Tibial nerve (tissue), 4 donors: ENCODE results near the gene INSYN2A. TPM values are rescaled to one million over a fixed set of nuclear protein-coding genes. Genes with fewer than 3 reads are reported as not detected.
A peak's percentile ranks its signal among the peaks of the same experiment; 100 is the strongest.

Experiments used
- DNase-seq, 2 donors: peaks; one replicate each; pipeline ENCODE4 v3.0.0-alpha.2; 2019; ENCODE audit warnings: low spot score in 2 of 2
- H3K27ac ChIP-seq, 4 donors: fragments of 200-600 bp; sonication (generic) in 3 of 4; one replicate each; pipeline ENCODE4 v1.5.1; 2017 to 2019; ENCODE audit warnings: mild to moderate bottlenecking in 1 of 4
- H3K27me3 ChIP-seq, 2 donors: fragments of 200-600 bp; sonication (generic) in 1 of 2; one replicate each; pipeline versions ENCODE4 v1.5.1 to v1.6.0; 2017 to 2019
- H3K36me3 ChIP-seq, 3 donors: fragments of 200-600 bp; sonication (generic); one replicate each; pipeline ENCODE4 v1.5.1; 2018 to 2019
- H3K4me1 ChIP-seq, 4 donors: fragments of 200-600 bp; sonication (generic) in 3 of 4; one replicate each; pipeline ENCODE4 v1.5.1; 2017 to 2019
- H3K4me3 ChIP-seq, 4 donors: fragments of 200-600 bp; sonication (generic) in 3 of 4; one replicate each; pipeline ENCODE4 v1.5.1; 2017 to 2019; ENCODE audit warnings: mild to moderate bottlenecking in 1 of 4, moderate library complexity in 1 of 4
- H3K9me3 ChIP-seq, 4 donors: fragments of 200-600 bp; sonication (generic) in 3 of 4; one replicate each; pipeline ENCODE4 v1.5.1; 2017 to 2019
- CTCF ChIP-seq, 5 experiments: fragments of 200-600 bp in 3 of 5; fragments of 450-650 bp in 2 of 5; sonication (generic) in 3 of 5; IDR thresholded peaks; one replicate each; pipeline ENCODE4 v1.5.1; 2016 to 2019; ENCODE audit warnings: antibody characterized with exemption in 5 of 5, mild to moderate bottlenecking in 3 of 5, moderate library complexity in 2 of 5
- EP300 ChIP-seq, 2 donors: sonication (generic); formaldehyde crosslinking; IDR thresholded peaks; one replicate each; pipeline ENCODE4 v1.6.1; 2017; ENCODE audit warnings: antibody characterized with exemption in 2 of 2, mild to moderate bottlenecking in 1 of 2
- POLR2A ChIP-seq, 2 donors: fragments of 450-650 bp; IDR thresholded peaks; one replicate each; pipeline ENCODE4 v1.6.1; 2017; ENCODE audit warnings: antibody characterized with exemption in 2 of 2, mild to moderate bottlenecking in 2 of 2, moderate library complexity in 2 of 2
- WGBS, 2 donors: methylation state at CpG; one replicate each; pipeline ENCODE4 v1.1.5; 2018; 5-methylcytosine and 5-hydroxymethylcytosine counted together
- total RNA-seq, 4 donors: library from RNA; depleted of rRNA; stranded (reverse); fragments of >200 nt; gene quantifications; one replicate each; pipeline ENCODE4 v1.1.0, GENCODE V29; 2016

Gene INSYN2A
- total RNA-seq = under 1 TPM in 3 of 4 donors, not detected in 1; 0.21 to 0.98 (median 0.30) TPM

GRCh38 chr10:127196282-127197153 lies at the start of gene INSYN2A:
TSS of gene INSYN2A (minus strand) at chr10:127196591. CDS start at chr10:127176395, 20,196 bp downstream.
- DNase-seq = peak in 1 of 2 donors; percentile 14
- H3K4me3 ChIP-seq = peak within 1 kb of the TSS; percentile 18 to 48 (median 32)
- no peak for TF ChIP-seq EP300 (IDR thresholded peaks at IDR 0.05)
- TF ChIP-seq POLR2A (IDR thresholded peaks at IDR 0.05) = no peak
- TF ChIP-seq CTCF (IDR thresholded peaks at IDR 0.05) = no peak
- peaks cover 0 to 20% (median 10%) of the 10 kb centered on the region in 4 donors for H3K4me1 ChIP-seq
- no peaks in the 10 kb centered on the region for H3K9me3 ChIP-seq
- no peaks in the 10 kb centered on the region for H3K36me3 ChIP-seq
- no peak within 1 kb of the TSS for H3K27ac ChIP-seq
- 3 to 14% methylated on average over 22 to 47 of the region's 81 CpGs for WGBS, 2 donors
- peaks cover 0 to 6% of the 10 kb centered on the region in 2 donors for H3K27me3 ChIP-seq

GRCh38 chr10:127245456-127245855 lies 49.1 kb upstream of the INSYN2A start:
- Histone ChIP-seq H3K27ac (no peak overlapping the region), H3K9me3 (no peaks in the 10 kb centered on the region), H3K4me3 (no peak overlapping the region), H3K4me1 (no peaks in the 10 kb centered on the region), H3K36me3 (peaks cover 0 to 32% (median 5%) of the 10 kb centered on the region in 3 donors), H3K27me3 (no peaks in the 10 kb centered on the region)
- no peak for DNase-seq
- no peak for TF ChIP-seq CTCF (IDR thresholded peaks at IDR 0.05)
- TF ChIP-seq POLR2A (IDR thresholded peaks at IDR 0.05) = no peak
- TF ChIP-seq EP300 (IDR thresholded peaks at IDR 0.05) = no peak
- WGBS, 2 donors = 80 to 86% methylated on average over 10 of the region's 10 CpGs

- WGBS, 2 donors = 39 to 51% methylated on average over 4 of the region's 4 CpGs
- Histone ChIP-seq H3K4me1 (no peaks in the 10 kb centered on the region), H3K27ac (no peak overlapping the region), H3K9me3 (no peaks in the 10 kb centered on the region), H3K27me3 (no peaks in the 10 kb centered on the region), H3K36me3 (peaks cover 0 to 15% (median 5%) of the 10 kb centered on the region in 3 donors), H3K4me3 (no peak overlapping the region)
- DNase-seq = no peak
- TF ChIP-seq EP300 (IDR thresholded peaks at IDR 0.05) = no peak
- TF ChIP-seq CTCF (IDR thresholded peaks at IDR 0.05) = peak in 2 of 5 experiments; percentile 13 to 15
- no peak for TF ChIP-seq POLR2A (IDR thresholded peaks at IDR 0.05)
These were observed 47.3 kb upstream of the INSYN2A start for GRCh38 chr10:127243490-127244272.

DNA sequence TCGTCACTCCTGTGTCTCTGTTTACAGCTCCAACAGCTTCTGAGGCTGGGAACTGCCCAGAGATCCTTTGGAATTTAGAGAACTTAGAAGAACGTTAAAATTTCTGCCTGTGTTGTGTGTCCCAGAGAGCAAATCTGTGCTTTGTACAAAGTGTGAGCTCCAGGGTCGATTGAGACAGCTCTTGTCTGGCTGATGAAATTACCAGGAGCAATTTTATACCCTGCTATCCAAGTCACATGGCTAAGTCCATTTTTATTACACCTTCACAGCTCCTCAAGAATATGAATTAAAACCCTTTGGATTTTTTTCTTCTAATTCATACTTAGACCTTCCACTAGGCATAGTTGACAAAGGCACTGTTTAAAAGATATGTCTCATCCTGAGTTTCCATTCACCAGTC lies 46.5 kb upstream of the INSYN2A start:
- WGBS, 2 donors = 52 to 56% methylated on average over 3 of the region's 3 CpGs
- H3K4me1 ChIP-seq = no peaks in the 10 kb centered on the region
- H3K4me3 ChIP-seq = no peak overlapping the region
- no peaks in the 10 kb centered on the region for H3K27me3 ChIP-seq
- H3K9me3 ChIP-seq = no peaks in the 10 kb centered on the region
- peaks cover 0 to 7% (median under 1%) of the 10 kb centered on the region in 3 donors for H3K36me3 ChIP-seq
- H3K27ac ChIP-seq = no peak overlapping the region
- no peak for DNase-seq
- TF ChIP-seq CTCF (IDR thresholded peaks at IDR 0.05) (no peak), EP300 (IDR thresholded peaks at IDR 0.05) (no peak), POLR2A (IDR thresholded peaks at IDR 0.05) (no peak)
